Measurements from ENCODE around the gene CERS6.

GRCh38 chr2:168416555-168416954 lies 39.5 kb upstream of the CERS6 start:
- no peak for TF ChIP-seq CTCF (IDR thresholded peaks at IDR 0.05)
- TF ChIP-seq POLR2A (IDR thresholded peaks at IDR 0.05): no peak
- no peak for TF ChIP-seq POLR2AphosphoS5 (IDR thresholded peaks at IDR 0.05)
- no peak for TF ChIP-seq EP300 (IDR thresholded peaks at IDR 0.05)
